ENCODE results near the gene GRK5.
A peak's percentile ranks its signal among the peaks of the same experiment; 100 is the strongest.

The GRK5 gene

GRCh38 chr10:119459681-119460340, 252.4 kb downstream of the GRK5 start:
- Histone ChIP-seq H3K14ac (ENCODE audit: low read length in 2 of 2) (no peak overlapping the region), H2AFZ (ENCODE audit: low read depth, low read length) (no peak overlapping the region), H2BK12ac (ENCODE audit: low read length in 2 of 2) (no peak overlapping the region), H3K4me1 (ENCODE audit: control insufficient read depth, insufficient read depth, low read depth, low read length) (peaks cover 11% of the 10 kb centered on the region), H2BK15ac (ENCODE audit: low read depth, poor library complexity, severe bottlenecking) (no peak overlapping the region), H3K23ac (ENCODE audit: low read length in 2 of 2) (no peak overlapping the region), H4K8ac (ENCODE audit: low read length) (no peak overlapping the region), H3K36me3 (ENCODE audit: control insufficient read depth in 1 of 2, insufficient read depth in 2 of 2, low read depth in 1 of 2, low read length in 2 of 2) (peaks cover 3 to 13% of the 10 kb centered on the region in 2 experiments), H3K27ac (ENCODE audit: low read length, poor library complexity, severe bottlenecking) (no peak overlapping the region), H3K9me3 (ENCODE audit: control insufficient read depth, low read length) (peaks cover 11% of the 10 kb centered on the region), H3K27me3 (ENCODE audit: control insufficient read depth in 1 of 2, insufficient read depth in 1 of 2, low read length in 2 of 2) (peaks cover 3 to 20% of the 10 kb centered on the region in 2 experiments), H2BK120ac (ENCODE audit: low read depth, low read length) (no peak overlapping the region), H3K18ac (ENCODE audit: low read depth in 1 of 2, low read length in 2 of 2) (no peak overlapping the region), H2BK5ac (ENCODE audit: low read depth, low read length, poor library complexity, severe bottlenecking) (no peak overlapping the region), H3K9ac (ENCODE audit: low read length) (no peak overlapping the region), H3K79me1 (replicated peaks; ENCODE audit: low read length, poor library complexity, severe bottlenecking) (no peaks in the 10 kb centered on the region), H2AK5ac (ENCODE audit: low read length, severe bottlenecking) (no peak overlapping the region), H4K91ac (ENCODE audit: low read length) (no peak overlapping the region), H3K4me2 (ENCODE audit: low read length, poor library complexity, severe bottlenecking) (no peak overlapping the region), H3K4ac (ENCODE audit: low read depth in 1 of 2, low read length in 2 of 2) (no peak overlapping the region), H3K4me3 (ENCODE audit: insufficient read depth in 1 of 2, low read depth in 1 of 2, low read length in 2 of 2) (no peak overlapping the region)
- no peak for DNase-seq
- 92% methylated on average over 15 of the region's 17 CpGs for WGBS

GRCh38 chr10:119460369-119461195, 253.2 kb downstream of the GRK5 start:
- no peak overlapping the region for H3K18ac ChIP-seq (ENCODE audit: low read depth in 1 of 2, low read length in 2 of 2)
- H3K79me1 ChIP-seq (replicated peaks; ENCODE audit: low read length, poor library complexity, severe bottlenecking): no peaks in the 10 kb centered on the region
- peaks cover 5 to 27% of the 10 kb centered on the region in 2 experiments for H3K27me3 ChIP-seq (ENCODE audit: control insufficient read depth in 1 of 2, insufficient read depth in 1 of 2, low read length in 2 of 2)
- H2AK5ac ChIP-seq (ENCODE audit: low read length, severe bottlenecking): no peak overlapping the region
- peaks cover 11% of the 10 kb centered on the region for H3K4me1 ChIP-seq (ENCODE audit: control insufficient read depth, insufficient read depth, low read depth, low read length)
- H3K14ac ChIP-seq (ENCODE audit: low read length in 2 of 2): no peak overlapping the region
- no peak for DNase-seq
- no peak overlapping the region for H2BK12ac ChIP-seq (ENCODE audit: low read length in 2 of 2)
- 93% methylated on average over 11 of the region's 11 CpGs for WGBS
- H2BK120ac ChIP-seq (ENCODE audit: low read depth, low read length): no peak overlapping the region
- no peak overlapping the region for H3K9ac ChIP-seq (ENCODE audit: low read length)
- peak overlapping the region; percentile 59 for H4K8ac ChIP-seq (ENCODE audit: low read length)
- H4K91ac ChIP-seq (ENCODE audit: low read length): no peak overlapping the region
- H2BK15ac ChIP-seq (ENCODE audit: low read depth, poor library complexity, severe bottlenecking): no peak overlapping the region
- peaks cover 3 to 13% of the 10 kb centered on the region in 2 experiments for H3K36me3 ChIP-seq (ENCODE audit: control insufficient read depth in 1 of 2, insufficient read depth in 2 of 2, low read depth in 1 of 2, low read length in 2 of 2)
- no peak overlapping the region for H3K27ac ChIP-seq (ENCODE audit: low read length, poor library complexity, severe bottlenecking)
- H3K23ac ChIP-seq (ENCODE audit: low read length in 2 of 2): no peak overlapping the region
- no peak overlapping the region for H3K4me3 ChIP-seq (ENCODE audit: insufficient read depth in 1 of 2, low read depth in 1 of 2, low read length in 2 of 2)
- no peak overlapping the region for H3K4ac ChIP-seq (ENCODE audit: low read depth in 1 of 2, low read length in 2 of 2)
- H3K4me2 ChIP-seq (ENCODE audit: low read length, poor library complexity, severe bottlenecking): no peak overlapping the region
- H2AFZ ChIP-seq (ENCODE audit: low read depth, low read length): no peak overlapping the region
- no peak overlapping the region for H2BK5ac ChIP-seq (ENCODE audit: low read depth, low read length, poor library complexity, severe bottlenecking)
- peaks cover 11% of the 10 kb centered on the region for H3K9me3 ChIP-seq (ENCODE audit: control insufficient read depth, low read length)

- Histone ChIP-seq H3K4me2 (ENCODE audit: low read length, poor library complexity, severe bottlenecking) (no peak overlapping the region), H3K4ac (ENCODE audit: low read depth in 1 of 2, low read length in 2 of 2) (no peak overlapping the region), H3K27ac (ENCODE audit: low read length, poor library complexity, severe bottlenecking) (no peak overlapping the region), H2BK120ac (ENCODE audit: low read depth, low read length) (no peak overlapping the region), H2BK5ac (ENCODE audit: low read depth, low read length, poor library complexity, severe bottlenecking) (no peak overlapping the region), H2BK15ac (ENCODE audit: low read depth, poor library complexity, severe bottlenecking) (no peak overlapping the region), H3K27me3 (ENCODE audit: control insufficient read depth in 1 of 2, insufficient read depth in 1 of 2, low read length in 2 of 2) (peaks cover 13 to 34% of the 10 kb centered on the region in 2 experiments), H4K91ac (ENCODE audit: low read length) (no peak overlapping the region), H3K36me3 (ENCODE audit: control insufficient read depth in 1 of 2, insufficient read depth in 2 of 2, low read depth in 1 of 2, low read length in 2 of 2) (peaks cover 3 to 6% of the 10 kb centered on the region in 2 experiments), H3K23ac (ENCODE audit: low read length in 2 of 2) (no peak overlapping the region), H2AFZ (ENCODE audit: low read depth, low read length) (no peak overlapping the region), H3K9me3 (ENCODE audit: control insufficient read depth, low read length) (peaks cover 11% of the 10 kb centered on the region), H3K79me1 (replicated peaks; ENCODE audit: low read length, poor library complexity, severe bottlenecking) (no peaks in the 10 kb centered on the region), H3K9ac (ENCODE audit: low read length) (no peak overlapping the region), H2BK12ac (ENCODE audit: low read length in 2 of 2) (no peak overlapping the region), H4K8ac (ENCODE audit: low read length) (no peak overlapping the region), H3K4me1 (ENCODE audit: control insufficient read depth, insufficient read depth, low read depth, low read length) (peaks cover 10% of the 10 kb centered on the region), H3K4me3 (ENCODE audit: insufficient read depth in 1 of 2, low read depth in 1 of 2, low read length in 2 of 2) (no peak overlapping the region), H2AK5ac (ENCODE audit: low read length, severe bottlenecking) (no peak overlapping the region), H3K18ac (ENCODE audit: low read depth in 1 of 2, low read length in 2 of 2) (no peak overlapping the region), H3K14ac (ENCODE audit: low read length in 2 of 2) (no peak overlapping the region)
- DNase-seq: no peak
- WGBS: 100% methylated on average over 1 of the region's 3 CpGs
These were observed 254.0 kb downstream of the GRK5 start for GRCh38 chr10:119461380-119461779.

- no peak overlapping the region for H4K91ac ChIP-seq (ENCODE audit: low read length)
- peaks cover 7% of the 10 kb centered on the region for H3K4me1 ChIP-seq (ENCODE audit: control insufficient read depth, insufficient read depth, low read depth, low read length)
- H2AK5ac ChIP-seq (ENCODE audit: low read length, severe bottlenecking): no peak overlapping the region
- H3K9ac ChIP-seq (ENCODE audit: low read length): no peak overlapping the region
- H4K8ac ChIP-seq (ENCODE audit: low read length): no peak overlapping the region
- peaks cover 13 to 40% of the 10 kb centered on the region in 2 experiments for H3K27me3 ChIP-seq (ENCODE audit: control insufficient read depth in 1 of 2, insufficient read depth in 1 of 2, low read length in 2 of 2)
- H3K79me1 ChIP-seq (replicated peaks; ENCODE audit: low read length, poor library complexity, severe bottlenecking): no peaks in the 10 kb centered on the region
- no peak overlapping the region for H3K14ac ChIP-seq (ENCODE audit: low read length in 2 of 2)
- WGBS: 100% methylated on average over 2 of the region's 2 CpGs
- no peak overlapping the region for H3K4me2 ChIP-seq (ENCODE audit: low read length, poor library complexity, severe bottlenecking)
- H2AFZ ChIP-seq (ENCODE audit: low read depth, low read length): no peak overlapping the region
- H2BK5ac ChIP-seq (ENCODE audit: low read depth, low read length, poor library complexity, severe bottlenecking): no peak overlapping the region
- no peak overlapping the region for H3K4ac ChIP-seq (ENCODE audit: low read depth in 1 of 2, low read length in 2 of 2)
- no peak overlapping the region for H2BK120ac ChIP-seq (ENCODE audit: low read depth, low read length)
- H2BK15ac ChIP-seq (ENCODE audit: low read depth, poor library complexity, severe bottlenecking): no peak overlapping the region
- DNase-seq: no peak
- H3K27ac ChIP-seq (ENCODE audit: low read length, poor library complexity, severe bottlenecking): no peak overlapping the region
- no peak overlapping the region for H3K18ac ChIP-seq (ENCODE audit: low read depth in 1 of 2, low read length in 2 of 2)
- peaks cover 3% of the 10 kb centered on the region in 2 experiments for H3K36me3 ChIP-seq (ENCODE audit: control insufficient read depth in 1 of 2, insufficient read depth in 2 of 2, low read depth in 1 of 2, low read length in 2 of 2)
- H2BK12ac ChIP-seq (ENCODE audit: low read length in 2 of 2): no peak overlapping the region
- peaks cover 11% of the 10 kb centered on the region for H3K9me3 ChIP-seq (ENCODE audit: control insufficient read depth, low read length)
- no peak overlapping the region for H3K23ac ChIP-seq (ENCODE audit: low read length in 2 of 2)
- no peak overlapping the region for H3K4me3 ChIP-seq (ENCODE audit: insufficient read depth in 1 of 2, low read depth in 1 of 2, low read length in 2 of 2)
These were observed 254.6 kb downstream of the GRK5 start for GRCh38 chr10:119461923-119462322.

Data from mesenchymal stem cell (in vitro differentiated cells and primary cell).